IMR-90 (cell line): Measurements from ENCODE around the gene OR10J1. TPM values are rescaled to one million over a fixed set of nuclear protein-coding genes. Genes with fewer than 3 reads are reported as not detected.

ENCODE experiments used
- ATAC-seq: fragments of 200-7000 bp; cut with Tn5 transposase; 2 replicates; pipeline ENCODE4 v1.9.1; 2020; ENCODE audit warnings: low read depth, mild to moderate bottlenecking, moderate library complexity
- BruUV-seq: library from RNA; stranded (reverse); fragments of 400-500 nt; replicated peaks from 2 replicates; lab custom pipeline; 2021; lab: Mats Ljungman, UMichigan
- CTCF ChIA-PET: fragments of 300-600 bp; formaldehyde crosslinking; extraction: SDS; loops from one replicate; lab custom pipeline; 2021; ENCODE audit warnings: antibody characterized with exemption; lab: Yijun Ruan, JAX
- POLR2A ChIA-PET: fragments of 300-600 bp; sonication (Branson Sonifier 250); formaldehyde crosslinking; loops from one replicate; lab custom pipeline; 2022; ENCODE audit warnings: antibody characterized with exemption; ENCODE audit not compliant: unreplicated experiment; lab: Charles Lee
- DNase-seq: peaks from one replicate; pipeline ENCODE4 v3.0.0; 2013
- H2AFZ ChIP-seq: replicated peaks from 2 replicates; pipeline ENCODE3; 2013; ENCODE audit warnings: low read length, mild to moderate bottlenecking; ENCODE audit not compliant: poor library complexity
- H2AK5ac ChIP-seq: 2 replicates; pipeline ENCODE4 v1.6.1; 2013; ENCODE audit warnings: low read depth, low read length, inconsistent platforms
- H2AK9ac ChIP-seq: replicated peaks from 2 replicates; pipeline ENCODE3; 2013; ENCODE audit warnings: mild to moderate bottlenecking, low read depth, low read length, moderate library complexity; ENCODE audit not compliant: poor library complexity
- H2BK120ac ChIP-seq: 2 replicates; pipeline ENCODE4 v1.6.1; 2013; ENCODE audit warnings: low read depth, low read length, inconsistent platforms
- H2BK15ac ChIP-seq: 3 replicates; pipeline ENCODE4 v1.6.1; 2013; ENCODE audit warnings: low read depth, low read length, inconsistent platforms
- H2BK20ac ChIP-seq: 2 replicates; pipeline ENCODE4 v1.6.1; 2013; ENCODE audit warnings: low read depth, mild to moderate bottlenecking, inconsistent platforms, low read length, moderate library complexity
- H2BK5ac ChIP-seq: 2 replicates; pipeline ENCODE4 v1.6.1; 2013; ENCODE audit warnings: mild to moderate bottlenecking, low read depth, low read length, inconsistent platforms; ENCODE audit not compliant: poor library complexity, severe bottlenecking
- H3K14ac ChIP-seq: replicated peaks from 2 replicates; pipeline ENCODE4 v1.6.1; 2013; ENCODE audit warnings: low read depth, low read length, inconsistent platforms
- H3K18ac ChIP-seq: 2 replicates; pipeline ENCODE4 v1.6.1; 2013; ENCODE audit warnings: low read depth, low read length, control low read depth
- H3K23ac ChIP-seq: 2 replicates; pipeline ENCODE4 v1.6.1; 2013; ENCODE audit warnings: low read depth, low read length, inconsistent platforms
- H3K27ac ChIP-seq: 2 replicates; pipeline ENCODE4 v1.5.1; 2013; ENCODE audit warnings: mild to moderate bottlenecking, control low read depth, low read length; ENCODE audit not compliant: insufficient read depth
- H3K27me3 ChIP-seq: 2 replicates; pipeline ENCODE4 v1.6.1; 2013; ENCODE audit warnings: low read length; ENCODE audit not compliant: control insufficient read depth, insufficient read depth
- H3K36me3 ChIP-seq: 2 replicates; pipeline ENCODE4 v1.6.1; 2013; ENCODE audit warnings: low read length, mixed read lengths; ENCODE audit not compliant: control insufficient read depth, insufficient read depth
- H3K4ac ChIP-seq: 2 replicates; pipeline ENCODE4 v1.6.1; 2013; ENCODE audit warnings: low read depth, low read length, inconsistent platforms
- H3K4me1 ChIP-seq: 2 replicates; pipeline ENCODE4 v1.6.1; 2013; ENCODE audit warnings: low read length, mixed read lengths; ENCODE audit not compliant: control insufficient read depth, insufficient read depth
- H3K4me2 ChIP-seq: 2 replicates; pipeline ENCODE4 v1.6.1; 2013; ENCODE audit warnings: low read depth, mild to moderate bottlenecking, control low read depth, low read length, moderate library complexity
- H3K4me3 ChIP-seq: 2 replicates; pipeline ENCODE4 v1.5.1; 2013; ENCODE audit warnings: low read depth, mild to moderate bottlenecking, control low read depth, low read length, moderate library complexity; ENCODE audit not compliant: insufficient read depth
- H3K56ac ChIP-seq: 2 replicates; pipeline ENCODE4 v1.6.1; 2013; ENCODE audit warnings: low read length, inconsistent platforms; ENCODE audit not compliant: insufficient read depth; ENCODE audit errors: extremely low read depth
- H3K79me1 ChIP-seq, 2 experiments: 2 replicates each; pipeline ENCODE4 v1.6.1; 2013; ENCODE audit warnings: low read length in 2 of 2, inconsistent platforms in 1 of 2, low read depth in 1 of 2
- H3K9ac ChIP-seq: 2 replicates; pipeline ENCODE4 v1.6.1; 2013; ENCODE audit warnings: low read depth, low read length, control low read depth
- H3K9me1 ChIP-seq: 2 replicates; pipeline ENCODE4 v1.6.1; 2013; ENCODE audit warnings: low read length, inconsistent platforms; ENCODE audit not compliant: insufficient read depth
- H3K9me3 ChIP-seq: 2 replicates; pipeline ENCODE4 v1.6.1; 2013; ENCODE audit warnings: low read length; ENCODE audit not compliant: control insufficient read depth, insufficient read depth
- H4K20me1 ChIP-seq: 2 replicates; pipeline ENCODE4 v1.6.1; 2013; ENCODE audit warnings: low read length, inconsistent platforms; ENCODE audit not compliant: insufficient read depth
- H4K5ac ChIP-seq: 2 replicates; pipeline ENCODE4 v1.6.1; 2013; ENCODE audit warnings: mild to moderate bottlenecking, low read depth, low read length, control low read depth
- H4K8ac ChIP-seq, 2 experiments: 2 replicates each; pipeline ENCODE4 v1.6.1; 2013; ENCODE audit warnings: low read depth in 2 of 2, low read length in 2 of 2, control low read depth in 1 of 2, inconsistent platforms in 1 of 2
- H4K91ac ChIP-seq: 2 replicates; pipeline ENCODE4 v1.6.1; 2013; ENCODE audit warnings: low read depth, low read length, inconsistent platforms; ENCODE audit not compliant: insufficient read depth
- BHLHE40 ChIP-seq: fragments of 150-350 bp; IDR thresholded peaks from 2 replicates; pipeline ENCODE4 v1.6.1; 2016; ENCODE audit warnings: mild to moderate bottlenecking, low read depth, low read length
- CHD1 ChIP-seq: IDR thresholded peaks from 2 replicates; pipeline ENCODE4 v1.6.1; 2012; ENCODE audit warnings: low read depth, low read length, improper control_type of control experiment
- CTCF ChIP-seq: conservative IDR thresholded peaks from 2 replicates; pipeline ENCODE4 v1.5.1; 2012; ENCODE audit warnings: mild to moderate bottlenecking, low read depth, low read length, improper control_type of control experiment
- ELK1 ChIP-seq: fragments of 150-350 bp; IDR thresholded peaks from 2 replicates; pipeline ENCODE4 v1.6.1; 2016; ENCODE audit warnings: low read depth, mild to moderate bottlenecking, low read length, moderate library complexity, borderline replicate concordance
- FOS ChIP-seq: fragments of 150-350 bp; IDR thresholded peaks from 2 replicates; pipeline ENCODE4 v1.6.1; 2016; ENCODE audit warnings: low read depth, low read length
- MAFK ChIP-seq: IDR thresholded peaks from 2 replicates; pipeline ENCODE4 v1.6.1; 2012; ENCODE audit warnings: low read depth, low read length, improper control_type of control experiment
- MAZ ChIP-seq: IDR thresholded peaks from 2 replicates; pipeline ENCODE4 v1.6.1; 2012; ENCODE audit warnings: low read depth, mild to moderate bottlenecking, low read length, improper control_type of control experiment, moderate library complexity, borderline replicate concordance
- POLR2A ChIP-seq: IDR thresholded peaks from 2 replicates; pipeline ENCODE4 v1.6.1; 2012; ENCODE audit warnings: mild to moderate bottlenecking, low read depth, low read length
- RFX5 ChIP-seq: IDR thresholded peaks from 2 replicates; pipeline ENCODE4 v1.8.0; 2012; ENCODE audit warnings: low read depth, mild to moderate bottlenecking, low read length, moderate library complexity
- SMC3 ChIP-seq: fragments of 150-350 bp; IDR thresholded peaks from 2 replicates; pipeline ENCODE4 v1.6.1; 2016; ENCODE audit warnings: low read depth, mild to moderate bottlenecking, antibody characterized with exemption, low read length, moderate library complexity
- WGBS, 2 experiments: methylation state at CpG; one replicate each; pipeline versions ENCODE4 v1.1.5 to v1.1.7; 2013; ENCODE audit warnings: missing lambda C conversion rate in 2 of 2; ENCODE audit not compliant: insufficient read length in 1 of 2; ENCODE audit errors: extremely low coverage in 2 of 2; 5-methylcytosine and 5-hydroxymethylcytosine counted together
- dilution Hi-C: fragments of 300-500 bp; cut with HindIII; formaldehyde crosslinking; loops from one replicate; pipeline ENCODE4 v1.14.3; 2018; ENCODE audit warnings: low sequenced_read_pairs; ENCODE audit not compliant: unreplicated experiment
- in situ Hi-C: fragments of 300-500 bp; cut with MboI; formaldehyde crosslinking; loops from 3 replicates; pipeline ENCODE4 v1.14.3; 2019; ENCODE audit warnings: low sequenced_read_pairs, inconsistent platforms, mixed read lengths
- intact Hi-C: fragments of 100-400 bp; cut with micrococcal nuclease; formaldehyde crosslinking; loops from 2 replicates; pipeline ENCODE4 v1.10.0; 2022
- polyA plus RNA-seq, 3 experiments: library from polyadenylated mRNA; depleted of rRNA; stranded (reverse); fragments of >200 nt; gene quantifications; 2 replicates each; pipeline ENCODE4 v1.2.3, GENCODE V29; 2012; ENCODE audit warnings: low replicate concordance in 1 of 3
- total RNA-seq: library from RNA; depleted of rRNA; stranded (reverse); fragments of >200 nt; gene quantifications from 2 replicates; pipeline ENCODE4 v1.2.3, GENCODE V29; 2012

Gene OR10J1
- total and polyA plus RNA-seq, 2 of the 4 experiments (the other 2 are of a cell fraction): not detected

- Histone ChIP-seq H3K79me1 (no peaks in the 10 kb centered on the region), H3K9me1 (no peaks in the 10 kb centered on the region), H3K4me1 (no peaks in the 10 kb centered on the region), H2AK5ac (no peak overlapping the region), H4K20me1 (no peaks in the 10 kb centered on the region), H3K36me3 (no peaks in the 10 kb centered on the region), H2BK15ac (no peak overlapping the region), H3K4ac (no peak overlapping the region), H3K23ac (no peak overlapping the region), H3K14ac (no peak overlapping the region), H2BK20ac (no peak overlapping the region), H3K4me2 (no peak overlapping the region), H3K9ac (no peak overlapping the region), H3K18ac (no peak overlapping the region), H2AK9ac (no peak overlapping the region), H2BK120ac (no peak overlapping the region), H4K91ac (no peak overlapping the region), H2AFZ (no peak overlapping the region), H4K5ac (no peak overlapping the region), H4K8ac (no peak overlapping the region), H3K56ac (no peak overlapping the region), H3K27ac (no peak overlapping the region), H3K27me3 (no peaks in the 10 kb centered on the region), H3K9me3 (no peaks in the 10 kb centered on the region), H3K4me3 (no peak overlapping the region), H2BK5ac (no peak overlapping the region)
- DNase-seq: no peak
- intact Hi-C loops: no loop called here
- TF ChIP-seq CHD1 (no peak), MAZ (no peak), BHLHE40 (no peak), ELK1 (no peak), SMC3 (no peak), FOS (no peak), POLR2A (no peak), MAFK (no peak), CTCF (no peak), RFX5 (no peak)
- ATAC-seq: no peak
- BruUV-seq: no TSS peak
- ChIA-PET POLR2A (interaction anchor here (0.6 kb wide), 1 partner anchor 83 kb away, joined by 3 read pairs; no protein-coding TSS in a partner anchor), CTCF (no interaction called here)
- dilution Hi-C loops: no loop called here
- WGBS, 2 experiments: no CpG with 5 or more reads among the region's 1 CpG
- in situ Hi-C loops: no loop called here
Observed at GRCh38 chr1:159448181-159448580, 8.7 kb downstream of the OR10J1 start.
